Measurements from ENCODE around the gene BACE1-AS.
"Not testable (repeated sequence)": the region's sequence is repeated elsewhere in the genome, so short reads cannot be mapped to it uniquely, and the experiment has no call there.

The BACE1-AS gene

DNA sequence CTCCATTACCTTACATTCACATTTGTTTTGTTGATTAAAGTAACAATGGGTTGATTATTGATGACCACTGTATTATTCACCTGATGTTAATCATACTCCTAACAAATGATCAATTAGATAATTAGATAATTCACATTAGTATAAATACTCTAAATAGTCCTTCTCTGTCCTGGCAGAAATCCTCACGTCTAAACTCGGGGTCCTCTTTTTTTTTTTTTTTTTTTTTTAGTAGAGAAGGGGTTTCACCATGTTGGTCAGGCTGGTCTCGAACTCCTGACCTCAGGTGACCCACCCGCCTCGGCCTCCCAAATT is 36.1 kb downstream of the BACE1-AS start:
- not testable (repeated sequence) for DNase-seq (ENCODE audit: low read depth)

DNA sequence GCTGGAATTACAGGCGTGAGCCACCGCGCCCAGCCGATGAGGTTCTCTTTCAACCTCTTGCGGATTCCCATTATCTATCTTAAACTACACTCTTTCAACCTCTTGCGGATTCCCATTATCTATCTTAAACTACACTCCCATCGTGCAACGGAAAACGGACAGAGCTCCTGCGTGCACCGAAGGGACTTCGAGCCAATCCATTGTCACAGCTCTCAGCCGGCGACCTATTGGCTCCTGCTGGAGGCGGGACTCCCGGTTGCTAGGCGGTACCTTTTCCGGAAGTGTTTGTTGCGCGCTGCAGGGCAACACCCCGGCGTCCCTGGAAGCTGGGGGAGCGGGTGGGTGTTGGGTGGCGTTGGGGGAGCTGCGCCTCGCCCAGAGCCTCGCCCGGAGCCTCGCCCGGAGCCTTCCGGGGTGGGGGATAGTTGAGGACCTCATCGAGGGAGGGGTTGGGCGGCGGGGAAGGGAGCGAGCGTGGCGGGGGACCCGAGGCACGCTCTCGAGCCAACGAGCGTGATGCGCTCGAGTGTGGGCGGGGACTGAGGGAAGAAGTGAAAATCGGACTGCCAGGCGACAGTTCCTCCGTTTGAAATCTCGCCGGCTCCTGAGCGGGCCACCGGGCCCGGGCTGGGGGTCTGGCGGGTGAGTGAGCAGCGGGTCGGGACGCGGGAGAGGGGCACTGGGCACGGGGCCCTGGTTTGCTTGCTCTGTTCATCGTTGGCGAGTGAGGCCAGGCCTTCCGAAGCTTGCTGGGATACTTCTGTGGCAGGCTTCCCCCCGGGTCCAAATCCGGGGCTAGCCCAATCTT is 36.6 kb downstream of the BACE1-AS start, which contains the start of gene CEP164:
Gene CEP164 (plus strand): TSS at position 288 of the 808 bp plus-strand sequence. CDS start 10,733 bp downstream, outside the sequence.
- peak; percentile 91 for DNase-seq (ENCODE audit: low read depth)

DNA sequence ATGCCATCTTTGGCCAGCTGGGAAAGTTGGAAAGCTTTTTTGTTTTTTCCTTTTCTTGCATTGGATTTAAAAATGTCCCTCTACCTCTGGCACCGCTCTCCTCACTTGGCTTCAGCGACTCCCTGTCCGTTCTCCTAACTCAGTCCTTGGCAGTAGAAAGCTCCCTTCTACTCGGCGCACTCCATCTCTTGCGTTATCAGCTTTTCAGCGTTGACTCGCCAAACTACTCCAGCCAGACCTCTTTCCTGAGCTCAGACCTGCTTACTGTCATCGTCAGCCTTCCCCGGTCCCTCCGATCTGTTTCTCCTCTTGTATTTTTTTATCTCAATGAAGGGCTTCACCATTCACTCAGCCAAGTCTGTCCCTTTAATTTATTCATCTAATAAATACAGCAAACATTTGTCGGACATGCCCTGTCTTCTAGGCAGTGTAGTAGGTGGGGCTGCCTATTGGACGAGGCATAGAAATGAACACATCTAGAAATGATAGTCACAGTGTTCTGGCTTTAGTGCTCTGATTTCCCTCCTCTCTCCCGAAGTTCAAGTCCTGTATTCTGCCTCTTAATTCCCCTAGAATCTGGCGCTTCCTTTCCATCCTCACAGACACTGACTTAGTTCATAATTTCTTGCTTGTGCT is 37.3 kb downstream of the BACE1-AS start:
- DNase-seq (ENCODE audit: low read depth): no peak

DNA sequence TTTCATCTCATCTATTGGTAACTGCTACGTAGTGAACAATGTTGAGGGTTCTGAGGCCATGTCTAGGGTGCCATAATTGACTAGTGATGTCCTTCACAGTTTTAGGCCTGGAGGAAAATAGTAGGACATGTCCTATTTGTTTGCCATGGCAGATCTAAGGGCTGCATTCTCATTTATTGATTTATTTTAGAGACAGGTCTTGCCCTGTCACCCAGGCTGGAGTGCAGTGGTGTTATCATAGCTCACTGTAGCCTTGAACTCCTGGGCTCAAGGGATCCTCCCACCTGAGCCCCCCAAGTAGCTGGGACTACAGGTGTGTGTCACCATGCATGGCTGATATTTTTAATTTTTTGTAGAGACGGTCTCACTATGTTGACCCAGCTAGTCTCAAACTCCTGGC is 41.7 kb downstream of the BACE1-AS start:
- no peak for DNase-seq (ENCODE audit: low read depth)

DNA sequence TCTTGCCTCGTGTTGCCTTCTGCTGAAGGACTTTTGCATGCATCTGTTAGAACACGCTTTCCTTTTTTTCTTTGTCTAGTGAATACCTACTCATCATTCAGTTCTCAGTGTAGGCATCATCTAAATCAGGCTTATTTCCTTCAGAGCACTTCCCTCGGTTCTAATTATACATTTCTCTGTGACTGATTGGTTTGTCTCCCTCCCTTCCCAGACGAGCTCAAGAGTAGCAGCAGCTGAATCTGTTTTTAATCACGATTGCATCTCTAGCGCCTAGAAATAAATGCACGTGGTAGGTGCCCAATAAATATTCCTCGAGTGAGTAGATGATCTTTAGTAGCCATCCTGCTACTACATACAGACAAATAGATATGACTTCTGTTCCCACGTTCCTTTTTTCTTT is 42.8 kb downstream of the BACE1-AS start:
- no peak for DNase-seq (ENCODE audit: low read depth)

DNA sequence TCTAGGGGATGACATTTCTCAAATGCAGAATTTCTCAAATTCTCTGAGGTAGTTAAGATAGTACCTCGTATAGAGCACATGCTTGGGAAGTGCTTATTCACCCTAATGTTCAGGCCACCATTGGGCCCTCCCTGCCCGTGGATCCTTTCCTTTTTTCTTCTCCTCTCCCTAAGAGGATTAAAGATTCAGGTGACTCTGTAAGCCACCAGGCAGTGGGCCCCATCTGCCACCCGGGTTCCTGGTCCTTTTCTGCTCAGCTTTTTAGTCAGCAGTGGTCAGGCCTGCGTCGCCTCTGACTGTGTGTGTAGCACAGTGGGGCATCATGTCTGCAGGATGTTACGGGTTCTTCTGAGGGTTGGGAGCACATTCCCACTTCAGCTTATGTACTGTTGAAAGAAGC is 43.8 kb downstream of the BACE1-AS start:
- DNase-seq (ENCODE audit: low read depth): no peak

DNA sequence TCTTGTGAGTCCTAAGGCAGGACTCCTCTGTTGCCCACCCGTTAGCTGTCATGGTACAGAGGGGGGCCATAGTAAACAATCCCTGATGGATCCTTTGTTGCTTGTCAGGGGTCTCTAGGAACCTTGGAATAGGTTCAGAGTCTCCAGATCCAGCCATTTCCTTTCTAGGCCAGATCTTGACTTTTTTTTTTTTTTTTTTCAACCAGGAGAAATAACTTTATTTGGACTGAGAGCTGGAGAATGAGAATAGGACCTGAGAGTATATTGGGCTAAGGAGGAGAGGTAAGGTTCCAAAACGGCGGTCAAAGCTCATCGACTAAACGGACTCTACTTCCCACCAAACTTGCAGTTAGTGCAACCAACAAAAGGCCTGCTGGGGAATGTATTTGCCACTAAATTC is 44.3 kb downstream of the BACE1-AS start:
- no peak for DNase-seq (ENCODE audit: low read depth)

DNA sequence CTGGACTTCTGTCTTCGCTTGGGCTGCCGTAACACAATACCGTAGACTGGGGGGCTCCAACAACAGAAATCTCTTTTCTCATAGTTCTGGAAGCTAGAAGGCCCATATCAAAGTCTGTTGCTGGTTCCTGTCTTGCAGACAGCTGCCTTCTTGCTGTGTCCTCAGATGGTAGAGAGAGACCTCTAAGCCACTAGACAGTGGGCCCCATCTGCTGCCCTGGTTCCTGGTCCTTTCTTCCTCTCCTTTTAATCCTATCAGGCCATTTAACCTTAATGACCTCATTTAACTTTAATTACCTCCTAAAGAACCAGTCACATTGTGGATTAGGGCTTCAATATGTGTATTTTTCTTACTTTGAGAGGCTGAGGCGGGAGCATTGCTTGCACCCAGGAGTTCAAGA is 45.9 kb downstream of the BACE1-AS start:
- DNase-seq (ENCODE audit: low read depth): no peak
